Stimulated activated CD4-positive, alpha-beta T cell treated with anti-CD3 and anti-CD28 coated beads, TNF-alpha, amount 100 ng/mL, for 4 hours (primary cell): ENCODE measurements around the gene MYO1G.
A peak's percentile ranks its signal among the peaks of the same experiment; 100 is the strongest.
"Not testable (repeated sequence)": the region's sequence is repeated elsewhere in the genome, so short reads cannot be mapped to it uniquely, and the experiment has no call there.

Experiments used
- DNase-seq, 3 experiments: peaks; one replicate each; pipeline ENCODE4 v3.0.0-alpha.2; 2020; ENCODE audit warnings: low read depth in 3 of 3

Gene MYO1G

DNA sequence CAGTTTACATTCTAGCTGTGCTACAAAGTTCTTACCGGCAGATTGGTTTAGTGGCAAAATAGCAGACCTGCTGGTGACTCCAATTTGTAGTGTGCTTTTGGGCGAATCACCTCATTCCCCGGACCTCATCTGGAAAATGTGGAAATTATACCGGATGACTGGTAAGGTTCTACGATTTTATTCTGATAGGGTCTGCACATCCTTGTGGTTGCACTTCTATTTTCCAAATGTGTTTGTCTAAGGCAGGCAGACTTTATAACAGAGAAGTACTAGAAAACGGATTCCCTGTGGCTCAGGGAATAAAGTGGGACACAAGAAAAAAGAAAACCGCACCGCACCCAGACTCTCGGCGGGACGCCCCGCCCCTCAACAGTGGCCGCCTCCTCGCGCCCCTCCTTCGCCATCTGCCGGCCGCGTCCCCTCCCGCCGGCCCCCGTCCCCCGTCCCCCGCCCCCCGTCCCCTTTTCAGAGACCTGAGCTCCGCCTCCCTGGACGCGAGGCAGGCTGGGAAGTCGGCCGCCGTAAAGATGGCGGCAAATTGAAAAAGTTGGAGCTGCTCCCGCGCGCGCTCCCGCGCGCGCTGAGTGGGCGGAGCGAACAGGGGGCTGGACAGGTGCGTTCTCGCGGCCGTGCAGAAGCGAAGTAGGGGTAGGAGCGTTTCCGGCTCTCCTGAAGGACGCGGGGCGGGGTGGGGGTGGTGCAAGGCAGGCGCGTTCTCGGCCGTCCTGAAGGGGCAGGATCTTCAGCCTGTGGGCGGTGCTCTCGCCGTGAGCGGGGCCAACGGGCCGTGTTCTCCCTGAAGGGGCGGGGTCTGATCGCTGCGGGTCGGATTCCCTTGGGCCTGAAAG, 20.7 kb upstream of the MYO1G start:
- peak; percentile 97 to 98 (median 98) for DNase-seq

DNA sequence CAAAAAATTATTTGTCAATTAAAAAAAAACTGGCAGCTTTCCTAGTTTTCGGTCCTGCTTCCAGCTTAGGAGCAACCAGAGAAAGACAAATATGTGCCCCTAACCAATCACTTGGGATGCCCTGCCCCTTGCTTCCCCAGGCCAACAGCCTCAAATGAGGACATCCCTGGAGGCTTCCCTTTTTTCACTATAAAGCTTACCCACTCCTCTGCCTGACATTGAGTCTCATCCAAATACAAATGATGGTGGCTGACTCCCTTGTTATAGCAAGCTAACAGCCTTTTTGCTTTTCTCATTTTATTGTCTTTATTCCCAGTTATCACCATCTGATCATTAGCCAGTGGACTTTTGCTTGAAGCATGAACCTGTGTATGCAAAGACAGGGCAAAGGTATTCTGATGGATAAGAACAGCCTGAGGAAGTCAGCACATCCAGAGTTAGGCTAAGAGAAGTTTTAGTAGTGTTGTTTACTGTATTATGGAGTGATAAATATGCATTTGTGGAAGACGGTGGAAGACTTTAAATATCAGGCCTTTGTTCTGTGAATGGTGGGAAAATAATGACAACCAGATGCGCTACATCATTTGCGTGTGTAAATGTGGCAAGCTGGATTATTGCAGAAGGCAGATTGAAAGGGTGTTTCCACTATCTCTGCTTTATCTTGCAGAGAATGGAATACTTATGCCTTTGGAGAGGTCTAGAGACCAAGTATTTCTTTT, 19.5 kb upstream of the MYO1G start:
- no peak for DNase-seq

DNA sequence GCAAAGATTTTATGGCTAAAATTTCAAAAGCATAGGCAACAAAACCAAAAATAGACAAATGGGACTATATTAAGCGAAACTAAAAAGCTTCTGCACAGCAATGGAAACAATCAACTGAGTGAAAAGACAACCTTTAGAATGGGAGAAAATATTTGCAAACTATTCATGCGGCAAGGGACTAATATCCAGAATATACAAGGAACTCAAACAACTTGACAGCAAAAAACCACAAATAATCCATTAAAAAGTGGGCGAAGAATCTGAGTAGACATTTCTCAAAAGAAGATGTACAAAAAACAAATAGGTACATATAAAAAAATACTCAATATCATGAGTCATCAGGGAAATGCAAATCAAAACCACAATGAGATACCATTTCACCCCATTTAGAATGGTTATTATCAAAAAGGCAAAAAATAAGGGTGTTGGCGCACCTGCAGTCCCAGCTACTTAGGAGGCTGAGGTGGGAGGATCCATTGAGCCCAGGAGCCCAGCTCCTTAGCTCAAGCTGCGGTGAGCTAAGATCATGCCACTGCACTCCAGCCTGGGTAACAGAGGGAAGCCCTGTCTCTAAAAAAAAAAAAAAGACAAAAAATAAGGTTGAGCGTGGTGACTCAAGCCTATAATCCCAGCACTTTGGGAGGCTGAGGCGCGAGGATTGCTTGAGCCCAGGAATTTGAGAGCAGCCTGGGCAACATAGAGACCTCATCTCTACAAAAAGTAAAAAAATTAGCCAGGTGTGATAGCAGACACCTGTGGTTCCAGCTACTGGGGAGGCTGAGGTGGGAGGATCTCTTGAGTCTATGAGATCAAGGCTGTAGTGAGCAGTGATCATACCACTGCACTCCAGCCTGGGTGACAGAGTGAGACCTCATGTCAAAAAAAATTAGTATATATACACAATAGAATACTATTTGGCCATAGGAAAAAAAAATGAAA, 17.0 kb upstream of the MYO1G start:
- no peak for DNase-seq

DNA sequence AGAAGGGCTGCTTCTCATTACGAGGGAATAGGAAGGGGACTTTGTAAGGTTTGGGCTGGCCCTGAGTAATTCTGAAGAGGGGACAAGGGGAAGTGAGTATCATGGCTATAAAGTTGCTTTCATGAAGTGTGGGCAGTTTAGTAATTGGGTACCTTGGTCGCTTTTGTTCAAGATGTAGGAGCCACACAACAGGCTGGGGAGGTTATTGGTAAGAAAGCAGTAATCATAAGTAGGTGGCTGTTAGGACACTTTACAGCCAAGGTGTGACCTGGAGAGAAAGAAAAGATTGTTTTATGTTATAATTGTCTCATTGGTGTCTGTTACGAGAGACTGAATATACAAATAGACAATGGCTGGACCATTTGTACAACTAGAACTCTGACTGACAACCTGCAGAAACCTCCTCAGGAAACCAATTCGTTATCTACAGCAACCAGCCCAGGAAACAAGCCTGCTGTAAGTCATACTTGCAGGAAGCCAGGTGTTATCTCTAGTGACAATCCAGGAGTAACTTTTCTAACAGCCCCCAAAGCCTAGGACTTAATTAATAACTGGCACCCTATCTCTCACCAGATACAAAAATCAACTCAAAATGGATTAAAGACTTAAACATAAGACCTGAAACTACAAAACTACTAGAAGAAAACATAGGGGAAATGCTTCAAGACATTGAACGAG, 16.2 kb upstream of the MYO1G start:
- DNase-seq: no peak

GRCh38 chr7:44992004-44992795, 13.4 kb upstream of the MYO1G start:
- not testable (repeated sequence) for DNase-seq

DNA sequence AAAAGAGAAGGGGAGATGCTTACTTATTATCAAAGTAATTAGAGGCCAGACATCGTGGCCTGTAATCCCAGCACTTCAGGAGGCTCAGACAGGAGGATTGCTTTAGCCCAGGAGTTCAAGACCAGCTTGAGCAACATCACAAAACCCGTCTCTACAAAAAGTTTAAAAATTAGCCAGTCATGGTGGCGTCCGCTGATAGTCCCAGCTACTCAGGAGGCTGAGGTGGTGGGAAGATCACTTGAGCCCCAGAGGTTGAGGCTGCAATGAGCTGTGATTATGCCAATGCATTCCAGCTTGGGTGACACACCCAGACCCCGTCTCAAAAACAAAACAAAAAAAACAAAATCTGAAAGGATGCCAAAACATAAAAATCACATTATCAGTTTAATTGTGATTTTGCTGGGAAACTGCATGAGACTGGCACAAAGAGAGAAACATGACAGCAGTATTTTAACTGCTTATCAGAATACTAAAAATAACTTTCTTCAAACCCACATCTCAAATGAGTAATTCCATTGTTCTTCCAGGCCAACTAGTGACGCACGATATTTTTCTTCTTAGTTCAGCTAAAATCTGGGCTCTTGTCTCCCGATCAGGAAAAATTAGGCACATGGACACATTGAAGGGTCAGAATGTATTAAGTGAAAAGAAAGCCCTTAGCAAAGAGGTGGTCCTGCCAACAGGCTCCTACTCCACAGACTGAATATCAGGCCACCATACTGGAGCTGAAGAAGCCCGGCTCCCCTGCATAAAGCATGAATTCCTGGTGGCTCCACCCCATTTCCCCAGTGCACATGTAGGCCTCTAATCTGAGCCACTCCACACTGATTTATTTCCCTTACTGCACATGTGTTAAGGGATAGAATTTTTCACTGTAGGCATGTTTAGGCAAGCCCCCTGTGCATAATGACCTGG, 11.6 kb upstream of the MYO1G start:
- no peak for DNase-seq

GRCh38 chr7:44989132-44989531, 10.3 kb upstream of the MYO1G start:
- DNase-seq: no peak

DNA sequence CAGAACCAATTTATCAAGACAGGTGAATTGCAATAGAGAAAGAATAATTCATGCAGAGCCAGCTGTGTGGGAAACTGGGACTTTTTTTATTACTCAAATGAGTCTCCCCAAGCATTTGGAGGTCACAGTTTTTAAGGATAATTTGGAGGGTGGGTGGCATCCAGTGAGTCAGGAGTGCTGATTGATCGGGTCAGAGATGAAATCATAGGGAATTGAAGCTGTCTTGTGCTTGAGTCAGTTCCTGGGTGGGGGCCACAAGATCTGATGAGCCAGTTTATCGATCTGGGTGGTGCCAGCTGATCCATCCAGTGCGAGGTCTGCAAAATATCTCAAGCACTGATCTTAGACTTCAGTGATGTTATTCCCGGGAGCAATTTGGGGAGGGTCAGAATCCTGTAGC, 9.9 kb upstream of the MYO1G start:
- DNase-seq: no peak

GRCh38 chr7:44987996-44988395, 9.2 kb upstream of the MYO1G start:
- no peak for DNase-seq

DNA sequence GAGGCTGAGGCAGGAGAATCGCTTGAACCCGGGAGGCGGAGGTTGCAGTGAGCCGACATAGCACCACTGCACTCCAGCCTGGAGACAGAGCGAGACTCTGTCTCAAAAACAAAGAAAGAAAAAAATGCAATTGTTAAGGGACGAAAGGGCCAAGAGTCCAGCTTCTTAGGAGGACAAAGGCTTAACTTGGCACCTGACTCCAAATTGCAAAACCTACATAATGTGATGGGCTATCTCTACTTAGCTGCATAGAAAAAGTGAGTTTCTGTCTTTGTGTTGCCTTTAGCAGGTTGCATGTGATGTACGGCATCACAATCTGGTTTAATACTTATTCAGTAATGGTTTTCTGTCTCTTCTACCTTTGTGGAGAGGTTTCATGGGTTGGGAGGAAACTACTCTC, 8.6 kb upstream of the MYO1G start:
- no peak for DNase-seq

DNA sequence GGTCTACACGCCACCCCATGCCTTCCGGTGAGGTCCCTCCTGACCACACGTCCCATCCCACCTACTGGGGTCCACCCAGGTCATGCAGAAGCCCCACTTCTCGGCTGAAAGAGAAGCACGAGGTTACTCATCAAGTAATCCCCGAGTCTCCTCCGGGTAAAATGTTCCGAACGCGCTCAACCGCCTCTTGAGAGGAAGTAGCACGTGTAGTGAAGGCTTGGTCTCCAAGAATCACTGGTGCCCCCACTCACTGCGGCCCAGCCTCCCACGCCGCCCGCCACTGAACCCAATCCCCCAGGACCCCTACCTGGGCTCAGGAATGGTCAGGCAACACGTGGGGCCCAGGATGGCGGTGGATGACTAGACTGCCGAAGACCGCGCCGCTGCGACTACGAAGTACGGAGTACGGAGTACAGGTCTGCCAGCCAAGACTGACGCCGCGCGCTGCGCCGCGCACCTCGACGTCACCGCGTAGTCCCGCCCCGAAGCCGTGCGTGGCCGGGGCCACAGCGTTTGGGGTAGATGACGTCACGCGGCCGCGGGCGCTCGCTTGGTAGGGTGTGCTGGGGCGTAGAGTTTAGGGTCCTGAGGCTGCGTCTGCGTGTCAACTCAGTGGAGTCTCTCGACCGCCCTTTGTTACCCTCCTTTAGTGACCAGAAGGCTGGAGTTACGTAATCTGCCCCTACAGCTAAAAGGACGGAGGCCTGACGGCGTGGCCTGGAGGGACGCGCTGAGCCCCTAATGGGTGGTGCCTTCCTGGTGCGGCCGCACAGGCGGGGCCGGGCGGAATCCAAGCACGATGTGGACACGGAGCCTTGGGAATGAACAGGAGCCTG, 7.6 kb upstream of the MYO1G start:
- DNase-seq: peak; percentile 89 to 94 (median 94)

DNA sequence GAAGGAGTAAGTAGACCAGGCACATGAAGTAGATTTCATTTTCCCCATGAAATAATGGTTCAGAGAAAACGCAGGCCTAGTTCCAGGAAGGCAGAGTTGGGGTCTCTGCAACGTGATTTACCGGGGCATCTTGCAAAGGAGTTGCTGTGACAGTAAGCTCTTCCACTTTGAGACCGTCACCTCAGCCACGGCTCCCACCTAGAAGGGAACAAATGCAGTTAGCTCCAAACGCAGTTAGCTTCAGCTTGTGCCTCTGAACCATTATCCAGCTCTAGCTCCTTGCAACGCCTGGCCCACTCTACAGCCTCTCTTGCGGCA, 7.0 kb upstream of the MYO1G start:
- DNase-seq: no peak

GRCh38 chr7:44985033-44985695, 6.3 kb upstream of the MYO1G start:
- no peak for DNase-seq

DNA sequence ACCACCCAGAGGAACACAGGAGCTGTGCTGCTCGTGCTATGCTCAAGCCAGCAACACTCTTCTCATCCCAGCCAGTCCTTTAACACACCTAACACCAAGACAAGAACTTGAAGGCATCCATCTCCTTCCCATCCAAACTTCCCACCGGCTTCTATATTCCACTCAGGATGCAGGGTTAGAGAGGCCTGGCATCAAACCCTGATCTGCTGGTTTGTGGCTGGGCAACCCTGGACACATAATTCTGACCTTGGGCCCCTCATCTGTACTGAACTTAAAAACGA, 5.6 kb upstream of the MYO1G start:
- no peak for DNase-seq

DNA sequence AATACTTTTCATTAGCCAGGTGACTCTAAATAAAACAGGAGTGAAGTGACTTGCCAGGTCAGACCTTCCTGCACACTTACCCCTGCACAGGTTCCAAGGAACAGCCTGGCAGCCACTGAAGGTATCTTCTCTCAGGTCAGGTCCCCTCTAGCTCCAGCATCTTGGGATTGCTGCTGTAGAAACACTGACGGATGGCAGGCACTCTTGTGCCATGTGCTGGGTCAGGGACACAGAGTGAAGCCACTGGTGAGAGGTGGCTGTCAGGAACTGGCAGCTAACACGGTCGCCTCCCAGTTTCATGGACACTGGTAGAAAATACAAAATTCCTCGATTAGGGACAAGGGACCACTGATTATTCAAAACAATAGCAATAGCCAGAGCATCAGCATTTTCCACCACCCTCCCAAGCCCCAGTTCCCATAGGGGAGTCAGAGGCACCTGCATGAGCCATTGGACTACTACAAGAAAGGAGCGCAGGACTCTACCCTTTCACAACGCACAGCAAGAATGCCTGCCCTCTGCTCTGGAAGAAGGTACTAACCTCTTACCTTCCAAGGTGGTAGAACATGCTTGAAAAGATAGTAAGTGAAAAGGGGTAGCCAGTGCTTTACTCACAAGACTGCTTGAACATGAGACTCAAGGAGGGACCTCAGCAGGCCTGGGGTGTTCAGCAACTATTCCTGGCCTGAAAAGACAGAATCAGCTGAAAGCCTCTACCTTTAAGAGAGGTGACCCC, 5.1 kb upstream of the MYO1G start:
- no peak for DNase-seq

DNA sequence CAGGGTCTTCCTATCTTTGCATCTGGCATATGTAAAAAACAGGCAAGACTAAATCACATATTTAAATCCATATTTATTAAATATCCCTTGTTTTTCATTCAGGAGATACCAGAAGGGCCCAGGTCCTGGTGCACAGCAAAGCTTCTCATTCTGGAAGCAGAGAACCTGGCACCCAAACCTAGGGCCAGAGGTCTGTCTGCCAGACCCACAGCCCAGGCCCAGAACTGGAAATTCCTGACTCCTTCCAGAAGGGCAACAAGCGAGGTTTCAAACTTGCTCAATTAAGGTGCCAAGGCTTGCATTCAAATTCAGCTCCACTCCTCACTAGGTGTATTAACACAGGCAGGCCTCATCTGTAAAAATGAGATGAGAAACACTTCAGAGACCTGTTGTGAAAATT, 4.2 kb upstream of the MYO1G start:
- no peak for DNase-seq

- no peak for DNase-seq
These were observed 3.7 kb upstream of the MYO1G start for GRCh38 chr7:44982535-44982923.
